ENCODE results near the gene FASTKD3. TPM values are rescaled to one million over a fixed set of nuclear protein-coding genes. Genes with fewer than 3 reads are reported as not detected.

Gene FASTKD3
- total RNA-seq, 2 experiments from 2014 or later: 23.3 to 23.6 TPM

DNA sequence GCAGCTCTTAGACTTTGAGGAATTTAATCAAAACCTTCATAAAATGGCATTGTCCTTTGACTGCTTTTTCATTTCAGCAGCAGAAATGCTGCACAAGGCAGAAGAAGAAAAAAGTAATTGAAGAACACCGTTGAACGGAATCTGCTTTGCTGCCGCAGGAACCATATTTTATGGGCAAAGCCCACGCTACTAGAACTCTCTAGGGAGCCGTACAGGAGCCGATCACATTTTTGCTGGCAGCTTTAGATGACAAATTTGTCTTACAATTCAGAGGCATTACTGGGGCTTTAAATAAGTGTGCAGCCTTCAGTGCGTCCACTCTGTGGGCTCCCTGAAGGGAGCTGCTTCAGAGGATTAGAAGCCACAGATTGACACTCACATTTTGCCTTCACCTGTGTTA, 23.3 kb downstream of the FASTKD3 start:
- H3K36me3 Mint-ChIP-seq: no peaks in the 10 kb centered on the region
- H3K27me3 Mint-ChIP-seq: peaks cover 79% of the 10 kb centered on the region
- peaks cover 3% of the 10 kb centered on the region for H3K4me1 Mint-ChIP-seq
- no peaks in the 10 kb centered on the region for H3K9me3 Mint-ChIP-seq
- DNase-seq: no peak
- H3K27ac Mint-ChIP-seq: no peak overlapping the region
- no peak overlapping the region for H3K4me3 Mint-ChIP-seq

DNA sequence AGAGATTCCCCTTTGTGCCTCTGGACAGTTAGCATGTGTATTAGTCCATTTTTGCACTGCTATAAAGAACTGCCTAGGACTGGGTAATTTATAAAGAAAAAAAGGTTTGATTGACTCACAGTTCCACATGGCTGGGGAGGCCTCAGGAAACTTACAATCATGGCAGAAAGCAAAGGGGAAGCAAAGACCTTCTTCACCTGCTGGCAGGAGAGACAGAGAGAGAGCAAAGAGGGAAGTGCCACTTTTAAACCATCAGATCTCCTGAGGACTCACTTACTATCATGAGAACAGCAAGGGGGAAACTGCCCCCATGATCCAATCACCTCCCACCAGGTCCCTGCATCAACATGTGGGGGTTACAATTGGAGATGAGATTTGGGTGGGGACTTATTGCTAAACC, 23.9 kb downstream of the FASTKD3 start:
- peaks cover 81% of the 10 kb centered on the region for H3K27me3 Mint-ChIP-seq

DNA sequence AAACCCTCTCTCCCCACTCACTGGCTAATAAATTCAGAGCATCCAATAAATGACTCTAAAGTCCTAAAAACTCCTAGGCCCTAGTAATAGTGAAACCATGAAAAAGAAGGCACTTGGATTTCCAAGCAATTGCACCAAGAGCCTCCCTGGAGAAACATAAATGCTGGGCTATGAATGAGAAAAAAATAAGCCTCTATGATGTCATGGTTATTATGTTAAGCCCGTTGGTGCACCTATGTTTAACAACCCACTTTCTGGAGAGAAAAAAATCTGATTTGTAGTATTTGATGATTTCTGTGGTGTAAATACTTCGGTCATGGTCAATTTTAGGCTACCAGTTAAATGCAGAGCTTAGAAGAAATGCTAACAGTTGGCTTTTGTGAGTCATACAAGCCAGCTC, 26.3 kb downstream of the FASTKD3 start:
- Mint-ChIP-seq H3K27ac (no peak overlapping the region), H3K9me3 (no peaks in the 10 kb centered on the region), H3K27me3 (peaks cover 58% of the 10 kb centered on the region), H3K36me3 (no peaks in the 10 kb centered on the region), H3K4me3 (no peak overlapping the region), H3K4me1 (no peaks in the 10 kb centered on the region)
- no peak for DNase-seq

More for the DNA sequence above, 23.9 kb downstream of the FASTKD3 start:
- H3K9me3 Mint-ChIP-seq: no peaks in the 10 kb centered on the region
- peaks cover under 1% of the 10 kb centered on the region for H3K4me1 Mint-ChIP-seq
- no peaks in the 10 kb centered on the region for H3K36me3 Mint-ChIP-seq
- no peak for DNase-seq
- no peak overlapping the region for H3K27ac Mint-ChIP-seq
- H3K4me3 Mint-ChIP-seq: no peak overlapping the region

DNA sequence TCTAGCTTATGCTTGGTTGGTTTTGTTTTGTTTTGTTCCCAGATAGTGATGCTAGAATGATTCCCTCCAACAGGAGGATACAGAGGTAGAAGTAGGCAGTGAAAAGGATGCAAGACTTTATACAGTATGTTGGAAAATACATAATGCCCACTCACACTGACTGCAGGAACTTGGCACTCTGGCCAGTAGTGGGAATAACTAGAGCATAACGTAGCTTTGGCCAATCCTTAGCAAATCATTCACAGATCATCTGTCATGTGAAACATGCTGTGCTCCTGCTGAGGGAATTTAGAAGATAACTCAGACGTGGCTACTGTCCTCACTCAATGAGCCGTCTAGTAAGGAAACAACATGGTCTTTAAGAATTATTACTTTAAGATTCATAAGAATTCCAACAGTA, 31.4 kb downstream of the FASTKD3 start:
- DNase-seq: no peak
- no peak overlapping the region for H3K4me3 Mint-ChIP-seq
- no peaks in the 10 kb centered on the region for H3K4me1 Mint-ChIP-seq
- peaks cover 23% of the 10 kb centered on the region for H3K27me3 Mint-ChIP-seq
- H3K9me3 Mint-ChIP-seq: no peaks in the 10 kb centered on the region
- H3K36me3 Mint-ChIP-seq: no peaks in the 10 kb centered on the region
- no peak overlapping the region for H3K27ac Mint-ChIP-seq

DNA sequence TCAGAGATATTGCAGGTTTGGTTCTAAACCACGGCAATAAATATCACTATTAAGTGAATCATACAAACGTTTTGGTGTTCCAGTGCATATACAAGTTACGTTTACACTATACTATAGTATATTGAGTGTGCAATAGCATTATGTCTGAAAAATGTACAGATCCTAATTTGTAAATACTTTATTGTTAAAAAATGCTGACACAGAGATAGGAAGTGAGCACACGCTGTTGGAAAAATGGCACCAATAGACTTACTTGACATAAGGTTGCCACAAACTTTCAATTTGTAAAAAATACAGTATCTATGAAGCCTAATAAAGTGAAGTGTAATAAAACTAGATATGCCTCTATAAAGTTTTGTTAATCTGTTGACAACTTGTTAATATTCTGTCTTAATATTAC, 33.8 kb downstream of the FASTKD3 start:
- peaks cover under 1% of the 10 kb centered on the region for H3K27me3 Mint-ChIP-seq
- no peak for DNase-seq
- no peaks in the 10 kb centered on the region for H3K36me3 Mint-ChIP-seq
- H3K27ac Mint-ChIP-seq: no peak overlapping the region
- no peaks in the 10 kb centered on the region for H3K9me3 Mint-ChIP-seq
- H3K4me3 Mint-ChIP-seq: no peak overlapping the region
- H3K4me1 Mint-ChIP-seq: no peaks in the 10 kb centered on the region

DNA sequence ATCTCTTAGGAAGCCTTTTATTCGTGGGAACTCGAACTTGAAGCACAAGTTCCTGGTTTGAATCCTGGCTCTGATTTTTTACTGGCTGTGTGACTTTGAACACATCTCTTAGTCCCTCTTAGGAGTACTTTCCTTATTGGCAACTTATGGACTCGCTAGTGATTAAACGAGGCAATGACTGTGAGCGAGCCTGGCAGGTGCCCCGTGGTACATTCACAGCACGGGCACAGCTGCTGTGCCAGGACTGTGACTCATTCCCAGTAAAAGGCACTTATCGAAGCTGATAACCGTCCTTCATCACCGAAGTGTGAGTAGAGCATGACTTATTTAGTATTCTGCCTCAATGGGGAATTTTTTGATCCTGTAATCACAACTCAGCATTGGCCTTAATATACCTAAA, 40.6 kb downstream of the FASTKD3 start:
- Mint-ChIP-seq H3K4me1 (no peaks in the 10 kb centered on the region), H3K36me3 (no peaks in the 10 kb centered on the region), H3K27me3 (no peaks in the 10 kb centered on the region), H3K9me3 (no peaks in the 10 kb centered on the region), H3K27ac (no peak overlapping the region), H3K4me3 (no peak overlapping the region)
- no peak for DNase-seq

DNA sequence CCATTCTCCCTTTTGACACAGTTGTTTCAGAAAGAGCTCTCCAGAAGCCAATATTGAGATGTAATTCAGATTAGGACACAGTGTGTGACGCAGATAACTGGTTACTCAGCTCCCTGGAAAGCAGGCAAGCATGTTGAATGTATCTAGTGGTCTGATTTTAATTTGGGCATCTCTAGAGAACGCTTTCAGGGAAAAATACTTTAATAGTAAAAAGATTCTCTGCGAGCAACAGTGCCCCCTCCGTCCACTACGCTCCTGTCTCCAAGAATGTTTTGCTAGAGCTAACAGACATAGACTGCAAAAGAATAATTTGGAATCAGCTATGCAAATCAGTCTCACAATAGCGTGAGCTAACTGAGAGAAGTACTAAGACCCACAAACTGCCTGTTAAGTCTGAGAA, 41.2 kb downstream of the FASTKD3 start:
- DNase-seq: no peak
- H3K4me1 Mint-ChIP-seq: no peaks in the 10 kb centered on the region
- no peak overlapping the region for H3K27ac Mint-ChIP-seq

DNA sequence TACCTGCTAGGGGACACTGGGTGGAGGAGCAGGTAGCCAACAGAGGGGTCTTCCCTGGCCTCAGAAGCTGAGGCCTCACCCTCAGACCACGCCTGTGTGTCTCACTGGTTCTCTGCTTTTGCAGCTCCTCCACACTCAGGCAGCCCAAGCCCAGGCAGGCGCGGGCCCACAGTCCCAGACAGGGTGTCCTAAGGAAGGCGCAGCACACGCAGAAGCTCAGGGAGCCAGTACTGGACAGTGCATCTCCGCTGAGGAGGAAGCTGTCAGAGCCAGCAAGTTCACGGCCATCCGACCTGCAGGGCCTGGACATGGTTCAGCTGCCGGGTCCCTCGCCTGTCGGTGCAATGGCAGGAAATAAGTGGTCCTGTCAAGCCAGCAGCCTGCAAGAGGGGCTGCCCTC, 43.2 kb downstream of the FASTKD3 start:
- Mint-ChIP-seq H3K4me1 (no peaks in the 10 kb centered on the region), H3K9me3 (no peaks in the 10 kb centered on the region), H3K27ac (no peak overlapping the region), H3K4me3 (no peak overlapping the region), H3K27me3 (no peaks in the 10 kb centered on the region), H3K36me3 (no peaks in the 10 kb centered on the region)
- DNase-seq: no peak

More for the DNA sequence above, 41.2 kb downstream of the FASTKD3 start:
- H3K9me3 Mint-ChIP-seq: no peaks in the 10 kb centered on the region
- no peaks in the 10 kb centered on the region for H3K27me3 Mint-ChIP-seq
- no peak overlapping the region for H3K4me3 Mint-ChIP-seq
- no peaks in the 10 kb centered on the region for H3K36me3 Mint-ChIP-seq

DNA sequence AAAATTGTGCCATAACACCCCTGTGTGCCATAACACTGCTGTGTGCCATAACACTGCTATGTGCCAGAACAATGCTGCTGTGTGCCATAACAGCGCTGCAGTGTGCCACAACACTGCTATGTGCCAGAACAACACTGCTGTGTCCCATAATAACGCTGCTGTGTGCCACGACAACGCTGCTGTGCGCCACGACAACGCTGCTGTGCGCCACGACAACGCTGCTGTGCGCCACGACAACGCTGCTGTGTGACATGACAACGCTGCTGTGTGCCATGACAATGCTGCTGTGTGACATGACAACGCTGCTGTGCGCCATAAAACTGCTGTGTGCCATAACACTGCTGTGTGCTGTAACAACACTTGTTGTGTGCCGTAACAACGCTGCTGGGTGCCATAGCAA, 43.8 kb downstream of the FASTKD3 start:
- Mint-ChIP-seq H3K9me3 (no peaks in the 10 kb centered on the region), H3K4me1 (no peaks in the 10 kb centered on the region), H3K27ac (no peak overlapping the region), H3K27me3 (no peaks in the 10 kb centered on the region), H3K36me3 (no peaks in the 10 kb centered on the region), H3K4me3 (no peak overlapping the region)
- DNase-seq: no peak

DNA sequence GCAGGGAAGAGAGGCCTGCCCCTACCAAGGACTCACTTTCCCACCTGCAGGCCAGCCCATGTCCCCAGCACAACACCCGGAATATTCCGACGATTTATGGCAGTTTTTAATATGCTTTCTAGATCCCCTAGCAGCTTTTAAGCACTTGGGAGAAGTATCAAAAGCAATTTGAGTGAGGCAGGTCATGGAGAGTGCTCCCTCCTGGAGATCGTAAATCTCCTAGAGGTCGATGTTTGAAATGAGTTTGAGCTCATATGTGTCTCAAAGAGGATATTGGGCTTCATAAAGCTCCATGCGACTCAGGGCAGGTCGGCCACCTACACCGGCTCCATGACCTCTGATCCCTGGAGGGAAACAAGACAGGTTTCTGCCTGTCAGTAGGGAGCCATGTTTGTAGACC, 45.2 kb downstream of the FASTKD3 start:
- no peak overlapping the region for H3K4me3 Mint-ChIP-seq
- no peaks in the 10 kb centered on the region for H3K27me3 Mint-ChIP-seq
- no peak for DNase-seq
- no peaks in the 10 kb centered on the region for H3K36me3 Mint-ChIP-seq
- H3K9me3 Mint-ChIP-seq: no peaks in the 10 kb centered on the region
- no peaks in the 10 kb centered on the region for H3K4me1 Mint-ChIP-seq
- no peak overlapping the region for H3K27ac Mint-ChIP-seq

DNA sequence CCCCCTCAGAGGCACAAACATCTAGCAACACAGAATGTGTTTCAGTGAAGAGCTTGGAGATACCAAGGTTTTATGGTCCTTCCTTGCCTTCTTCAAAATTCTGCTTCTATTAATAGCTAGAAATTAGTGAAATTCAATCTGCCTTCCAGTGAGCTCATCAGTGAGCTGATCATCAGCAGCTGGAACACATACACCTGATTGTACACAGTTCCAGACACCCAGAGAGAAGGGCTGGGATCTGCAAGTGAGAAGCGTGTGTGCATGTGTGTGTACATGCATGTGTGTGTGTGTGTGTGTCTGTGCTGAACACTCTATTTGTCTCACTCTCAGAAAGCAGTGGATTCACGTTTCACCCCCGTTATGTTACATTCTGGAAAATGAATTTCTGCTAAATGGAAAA, 46.4 kb downstream of the FASTKD3 start:
- Mint-ChIP-seq H3K4me1 (no peaks in the 10 kb centered on the region), H3K36me3 (no peaks in the 10 kb centered on the region), H3K27me3 (no peaks in the 10 kb centered on the region), H3K27ac (no peak overlapping the region), H3K9me3 (no peaks in the 10 kb centered on the region), H3K4me3 (no peak overlapping the region)
- DNase-seq: no peak

DNA sequence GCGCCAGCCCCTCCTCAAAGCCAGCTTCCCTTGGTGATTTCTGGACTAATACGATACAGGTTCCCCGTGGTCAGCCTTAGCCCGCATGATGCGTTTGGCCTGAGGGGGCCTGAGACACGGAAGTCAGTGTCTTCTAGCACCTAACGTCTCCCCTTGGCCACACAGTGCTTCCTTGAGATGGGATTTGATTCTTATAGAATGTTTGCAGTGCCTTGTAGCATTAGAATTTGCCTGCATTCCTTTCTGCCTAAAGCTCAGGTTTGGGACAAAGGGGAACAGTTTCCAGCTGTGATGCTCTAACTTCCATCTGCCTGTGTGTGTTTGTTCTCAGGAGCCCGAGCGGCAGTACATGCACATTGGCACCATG, 52.3 kb downstream of the FASTKD3 start:
- H3K27ac Mint-ChIP-seq: no peak overlapping the region
- no peaks in the 10 kb centered on the region for H3K36me3 Mint-ChIP-seq
- H3K4me3 Mint-ChIP-seq: no peak overlapping the region

DNA sequence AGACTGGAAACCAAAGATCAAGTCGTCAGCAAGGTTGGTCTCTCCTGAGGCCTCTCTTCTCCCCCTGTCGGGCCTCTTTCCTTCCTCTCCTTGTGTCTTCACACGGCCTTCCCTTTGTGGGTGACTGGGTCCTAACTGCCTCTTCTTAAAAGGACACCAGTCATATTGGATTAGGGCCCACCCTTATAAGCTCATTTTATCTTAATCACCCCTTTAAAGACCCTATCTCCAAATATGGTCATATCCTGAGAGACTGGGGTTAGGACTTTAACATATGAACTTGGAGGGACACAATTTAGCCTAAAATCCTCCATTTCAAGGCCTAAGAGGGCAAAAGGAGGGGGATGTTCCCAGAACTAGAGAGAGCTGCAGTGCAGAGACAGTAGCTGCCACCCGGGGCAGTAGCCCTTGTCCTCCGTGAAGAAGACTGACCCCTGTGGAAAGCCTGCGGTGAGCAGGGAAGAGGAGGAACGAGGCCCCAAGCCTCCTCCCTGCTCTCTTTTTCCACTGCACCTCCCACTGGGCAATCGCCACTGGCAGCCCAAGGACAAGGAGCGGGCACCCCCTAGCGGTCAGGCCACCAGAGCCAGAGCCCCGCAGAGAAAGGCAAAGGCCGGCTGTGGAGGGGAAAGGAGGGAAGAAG, 52.8 kb downstream of the FASTKD3 start:
- Mint-ChIP-seq H3K27me3 (peaks cover 48% of the 10 kb centered on the region), H3K36me3 (no peaks in the 10 kb centered on the region), H3K27ac (no peak overlapping the region), H3K9me3 (no peaks in the 10 kb centered on the region), H3K4me1 (no peaks in the 10 kb centered on the region), H3K4me3 (no peak overlapping the region)
- DNase-seq: peak; percentile 64

More for the DNA sequence above, 52.3 kb downstream of the FASTKD3 start:
- H3K27me3 Mint-ChIP-seq: peaks cover 47% of the 10 kb centered on the region
- DNase-seq: no peak
- no peaks in the 10 kb centered on the region for H3K9me3 Mint-ChIP-seq
- no peaks in the 10 kb centered on the region for H3K4me1 Mint-ChIP-seq

DNA sequence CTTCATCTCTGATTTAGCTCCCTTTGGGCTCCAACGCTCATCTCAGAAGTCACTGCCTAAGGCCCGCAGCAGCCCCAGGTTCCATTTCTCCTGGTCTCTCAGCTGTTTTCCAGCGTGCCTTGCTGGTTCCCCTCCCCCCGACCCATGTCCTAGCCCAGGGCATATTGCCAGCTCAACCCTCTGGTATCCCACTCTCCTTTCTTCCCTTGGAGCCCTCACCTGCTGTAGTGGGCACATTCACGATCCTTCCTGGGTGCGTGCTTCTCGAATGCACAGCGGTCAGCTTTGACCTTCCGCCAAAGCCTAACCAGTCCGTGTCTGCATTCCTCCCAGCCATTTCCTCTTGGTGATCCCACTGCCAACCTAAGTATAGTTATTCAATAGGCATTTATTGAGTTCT, 54.0 kb downstream of the FASTKD3 start:
- no peak overlapping the region for H3K4me3 Mint-ChIP-seq
- H3K27ac Mint-ChIP-seq: no peak overlapping the region
- no peak for DNase-seq
- H3K36me3 Mint-ChIP-seq: no peaks in the 10 kb centered on the region
- no peaks in the 10 kb centered on the region for H3K9me3 Mint-ChIP-seq
- peaks cover 59% of the 10 kb centered on the region for H3K27me3 Mint-ChIP-seq
- no peaks in the 10 kb centered on the region for H3K4me1 Mint-ChIP-seq

DNA sequence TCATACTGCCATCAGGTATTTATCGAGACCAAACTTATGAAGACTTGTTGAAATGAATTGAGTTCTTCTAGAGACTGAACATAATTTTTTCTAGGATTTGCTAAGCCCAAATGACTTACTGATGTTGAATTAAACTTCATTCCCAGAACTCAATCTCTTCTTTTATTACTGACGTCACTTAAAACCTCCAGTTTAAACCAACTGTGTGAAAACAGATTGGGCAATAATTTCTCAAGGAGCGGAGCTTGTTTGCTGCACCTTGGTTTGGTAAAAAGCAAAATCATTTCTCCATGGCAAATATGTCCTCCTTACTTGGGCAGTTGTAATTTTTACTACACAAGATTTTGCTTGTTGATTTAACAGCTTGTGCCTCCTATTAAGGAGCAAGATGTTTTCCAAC, 55.3 kb downstream of the FASTKD3 start:
- no peak for DNase-seq
- H3K27ac Mint-ChIP-seq: no peak overlapping the region
- peaks cover 61% of the 10 kb centered on the region for H3K27me3 Mint-ChIP-seq
- no peaks in the 10 kb centered on the region for H3K9me3 Mint-ChIP-seq
- H3K4me3 Mint-ChIP-seq: no peak overlapping the region
- H3K36me3 Mint-ChIP-seq: no peaks in the 10 kb centered on the region
- H3K4me1 Mint-ChIP-seq: no peaks in the 10 kb centered on the region

DNA sequence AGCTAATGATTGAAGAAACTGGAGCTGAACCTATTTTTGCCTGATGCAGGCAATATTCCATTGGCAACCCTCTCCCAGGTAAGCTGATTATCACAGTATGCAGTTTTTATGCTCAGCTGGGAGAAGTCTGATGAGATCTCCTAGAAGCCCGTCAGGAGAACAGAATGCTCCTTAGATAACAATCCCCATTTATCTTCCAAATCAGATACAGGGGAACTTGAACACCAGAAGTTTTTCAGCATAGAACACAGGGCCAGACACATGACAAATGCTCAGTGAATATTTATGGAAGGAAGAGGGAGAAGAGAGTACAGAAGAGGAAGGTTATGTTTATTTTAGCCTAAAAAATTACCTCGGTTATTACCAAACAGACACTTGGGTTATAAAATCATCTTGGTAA, 55.8 kb downstream of the FASTKD3 start:
- Mint-ChIP-seq H3K9me3 (no peaks in the 10 kb centered on the region), H3K27ac (no peak overlapping the region), H3K4me1 (no peaks in the 10 kb centered on the region), H3K27me3 (peaks cover 63% of the 10 kb centered on the region), H3K4me3 (no peak overlapping the region), H3K36me3 (no peaks in the 10 kb centered on the region)
- DNase-seq: no peak

Measured in activated naive CD8-positive, alpha-beta T cell treated with anti-CD3 and anti-CD28 coated beads for 36 hours (primary cell).